ENCODE results near the gene TRIB2. TPM values are rescaled to one million over a fixed set of nuclear protein-coding genes. Genes with fewer than 3 reads are reported as not detected.

The TRIB2 gene
- total and polyA plus RNA-seq, 9 of the 15 experiments (the other 6 are each of a cell fraction or from before 2014, with no cell fraction given) = 9.0 to 39.0 (median 26.3) TPM

DNA sequence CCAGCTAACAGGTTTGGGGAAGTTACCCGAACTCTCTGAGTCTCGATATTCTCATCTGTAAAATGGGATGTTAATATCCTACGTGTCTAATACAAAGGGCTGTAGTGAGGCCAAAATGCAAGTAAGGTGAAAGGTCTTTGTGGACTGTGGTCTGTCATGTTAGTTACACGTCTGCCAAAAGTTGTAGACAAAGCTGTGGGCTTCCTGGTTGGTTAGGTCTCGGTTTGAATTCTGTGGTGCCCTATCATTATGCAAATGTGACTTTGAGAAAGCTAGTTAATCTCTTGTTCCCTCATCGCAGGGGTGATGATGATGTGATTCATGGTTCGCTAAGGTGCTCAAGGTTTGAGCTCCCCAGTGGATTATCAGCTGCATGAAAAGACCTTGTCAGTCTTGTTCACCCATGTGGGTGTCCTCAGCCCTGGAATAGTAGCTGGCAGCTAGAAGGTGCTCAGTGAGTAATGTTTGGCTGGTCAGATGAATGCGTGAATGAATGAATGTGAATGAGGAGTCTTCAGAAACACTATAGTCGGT is 23.1 kb downstream of the TRIB2 start:
- no peaks in the 10 kb centered on the region for H4K20me1 ChIP-seq (replicated peaks; ENCODE audit: control insufficient read depth, insufficient read depth, low read length)
- no peaks in the 10 kb centered on the region for H3K79me2 ChIP-seq (ENCODE audit: control insufficient read depth, insufficient read depth, low read length)
- no peak overlapping the region for H3K4me2 ChIP-seq (ENCODE audit: insufficient read depth, low read length)
- POLR2A ChIA-PET = interaction anchor here (1.0 kb wide), 1 partner anchor 11 kb away, joined by 3 read pairs; no protein-coding TSS in a partner anchor
- ATAC-seq = no peak
- TF ChIP-seq RBM25 (IDR thresholded peaks at IDR 0.05; ENCODE audit: low read depth, low read length, severe bottlenecking) (peak; percentile 20), IRF2 (CRISPR knock-in tag; IDR thresholded peaks at IDR 0.05) (no peak)
- H3K9me3 ChIP-seq (replicated peaks; ENCODE audit: control insufficient read depth, insufficient read depth, low read depth, low read length) = no peaks in the 10 kb centered on the region
- WGBS (ENCODE audit: insufficient coverage, low coverage, missing lambda C conversion rate) = 85% methylated on average over 9 of the region's 9 CpGs
- no peaks in the 10 kb centered on the region for H3K9me1 ChIP-seq (ENCODE audit: control insufficient read depth, insufficient read depth, low read length)
- CTCF ChIA-PET (ENCODE audit: low intra/inter-chr PET ratio) = no interaction called here
- peaks cover 44% of the 10 kb centered on the region; the same call in 2 of the 3 replicates for H3K36me3 ChIP-seq (ENCODE audit: control insufficient read depth, insufficient read depth, low read length)
- no peaks in the 10 kb centered on the region for H3K4me1 ChIP-seq (replicated peaks in 1 of 2; ENCODE audit: control insufficient read depth in 2 of 2, insufficient read depth in 2 of 2, low read length in 2 of 2)
- no peak for FAIRE-seq
- no peak for DNase-seq (ENCODE audit: extremely low read depth in 1 of 4, low spot score in 3 of 4)
- no peak overlapping the region for H2AFZ ChIP-seq (ENCODE audit: low read depth, low read length)
- no peak overlapping the region for H3K27ac ChIP-seq (ENCODE audit: extremely low read depth, low read depth, low read length)
- BruUV-seq (replicated peaks) = no TSS peak
- intact Hi-C loops (cut with micrococcal nuclease) = no loop called here
- H3K27me3 ChIP-seq (ENCODE audit: control insufficient read depth in 2 of 2, insufficient read depth in 2 of 2, low read length in 2 of 2) = no peaks in the 10 kb centered on the region
- in situ Hi-C loops (cut with MboI) = loop anchor here (25.0 kb wide), 1 partner anchor 273 kb away; no protein-coding TSS in a partner anchor
- H3K4me3 ChIP-seq = no peak overlapping the region
- no peak overlapping the region for H3K9ac ChIP-seq (ENCODE audit: insufficient read depth in 1 of 2, low read depth in 2 of 2, low read length in 2 of 2)

DNA sequence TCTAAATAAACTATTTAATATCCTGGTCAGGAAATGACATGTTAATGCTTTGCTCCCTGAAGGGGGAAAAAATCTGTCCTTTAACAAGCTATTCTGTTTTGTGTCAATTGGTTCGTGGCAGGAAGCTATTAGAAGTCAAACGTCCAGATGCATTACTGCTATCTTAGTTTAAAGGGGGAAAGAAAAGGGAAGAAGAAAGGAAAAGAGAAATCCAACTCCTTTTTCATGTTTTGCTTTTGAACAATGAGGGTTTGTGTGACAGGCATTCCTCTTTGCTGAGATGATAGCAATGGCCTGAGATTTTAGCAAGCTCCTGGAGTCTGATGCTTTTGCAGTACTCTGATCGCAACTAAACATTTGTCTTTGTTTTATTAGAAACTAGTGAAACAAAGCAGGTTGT is 24.6 kb downstream of the TRIB2 start:
- DNase-seq (ENCODE audit: extremely low read depth in 1 of 4, low spot score in 3 of 4) = no peak
- Histone ChIP-seq H3K36me3 (ENCODE audit: control insufficient read depth, insufficient read depth, low read length) (peaks cover 36% of the 10 kb centered on the region; the same call in 2 of the 3 replicates), H3K9me1 (ENCODE audit: control insufficient read depth, insufficient read depth, low read length) (no peaks in the 10 kb centered on the region), H3K4me3 (no peak overlapping the region), H3K9me3 (replicated peaks; ENCODE audit: control insufficient read depth, insufficient read depth, low read depth, low read length) (no peaks in the 10 kb centered on the region), H3K79me2 (ENCODE audit: control insufficient read depth, insufficient read depth, low read length) (no peaks in the 10 kb centered on the region), H3K27me3 (ENCODE audit: control insufficient read depth in 2 of 2, insufficient read depth in 2 of 2, low read length in 2 of 2) (no peaks in the 10 kb centered on the region), H4K20me1 (replicated peaks; ENCODE audit: control insufficient read depth, insufficient read depth, low read length) (no peaks in the 10 kb centered on the region), H3K27ac (ENCODE audit: extremely low read depth, low read depth, low read length) (no peak overlapping the region), H3K4me2 (ENCODE audit: insufficient read depth, low read length) (no peak overlapping the region), H3K9ac (ENCODE audit: insufficient read depth in 1 of 2, low read depth in 2 of 2, low read length in 2 of 2) (no peak overlapping the region), H3K4me1 (replicated peaks in 1 of 2; ENCODE audit: control insufficient read depth in 2 of 2, insufficient read depth in 2 of 2, low read length in 2 of 2) (no peaks in the 10 kb centered on the region), H2AFZ (ENCODE audit: low read depth, low read length) (no peak overlapping the region)
- BruUV-seq (replicated peaks) = no TSS peak
- CTCF ChIA-PET (ENCODE audit: low intra/inter-chr PET ratio) = no interaction called here
- in situ Hi-C loops (cut with MboI) = loop anchor here (25.0 kb wide), 1 partner anchor 271 kb away; no protein-coding TSS in a partner anchor
- POLR2A ChIA-PET = interaction anchor here (1.0 kb wide), 2 partner anchors 16 to 994 kb away, joined by 3 read pairs; no protein-coding TSS in a partner anchor
- FAIRE-seq = no peak
- WGBS (ENCODE audit: insufficient coverage, low coverage, missing lambda C conversion rate) = 68% methylated on average over 3 of the region's 3 CpGs
- no peak for ATAC-seq
- intact Hi-C loops (cut with micrococcal nuclease) = no loop called here
- no peak for TF ChIP-seq STAT5B (CRISPR knock-in tag; IDR thresholded peaks at IDR 0.05)
- TF ChIP-seq RBM15 (IDR thresholded peaks at IDR 0.05; ENCODE audit: insufficient read depth, low read length) = no peak
- no peak for TF ChIP-seq ZBTB7A (IDR thresholded peaks at IDR 0.05; ENCODE audit: borderline replicate concordance, control insufficient read depth, low read depth, low read length)
- TF ChIP-seq, protein P1, sequence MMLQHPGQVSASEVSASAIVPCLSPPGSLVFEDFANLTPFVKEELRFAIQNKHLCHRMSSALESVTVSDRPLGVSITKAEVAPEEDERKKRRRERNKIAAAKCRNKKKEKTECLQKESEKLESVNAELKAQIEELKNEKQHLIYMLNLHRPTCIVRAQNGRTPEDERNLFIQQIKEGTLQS (IDR thresholded peaks at IDR 0.05) = no peak
- TF ChIP-seq, protein P1 (CRISPR knock-in tag; conservative IDR thresholded peaks at IDR 0.05) = no peak
- no peak for TF ChIP-seq CREM (IDR thresholded peaks at IDR 0.05; ENCODE audit: low read depth)
- TF ChIP-seq DIDO1 (tag; IDR thresholded peaks at IDR 0.05; ENCODE audit: low read depth) = no peak
- TF ChIP-seq ZFP30 (CRISPR knock-in tag; IDR thresholded peaks at IDR 0.05; ENCODE audit: borderline replicate concordance) = no peak
- no peak for TF ChIP-seq ATF1 (CRISPR knock-in tag; IDR thresholded peaks at IDR 0.05)
- TF ChIP-seq ATF1 (tag; IDR thresholded peaks at IDR 0.05) = no peak
- TF ChIP-seq FOXM1 (IDR thresholded peaks at IDR 0.05; ENCODE audit: low read depth) = no peak
- TF ChIP-seq FOXM1 (CRISPR knock-in tag; IDR thresholded peaks at IDR 0.05; ENCODE audit: low read depth) = no peak
- TF ChIP-seq RBM34 (IDR thresholded peaks at IDR 0.05; ENCODE audit: borderline replicate concordance, insufficient read depth, low read length) = no peak
- no peak for TF ChIP-seq MBD2 (IDR thresholded peaks at IDR 0.05; ENCODE audit: borderline replicate concordance, low read depth)
- TF ChIP-seq LARP7 (IDR thresholded peaks at IDR 0.05) = no peak
- no peak for TF ChIP-seq DNMT1 (IDR thresholded peaks at IDR 0.05)
- TF ChIP-seq MTA3 (IDR thresholded peaks at IDR 0.05; ENCODE audit: borderline replicate concordance) = no peak
